HG02610 (cell line): Measurements from ENCODE around the gene C11orf21.

Experiments
- ATAC-seq: cut with Tn5 transposase; IDR thresholded peaks from one replicate; pipeline ENCODE4 v1.9.1; 2021; ENCODE audit warnings: mild to moderate bottlenecking, moderate library complexity; ENCODE audit not compliant: unreplicated experiment

C11orf21 gene

DNA sequence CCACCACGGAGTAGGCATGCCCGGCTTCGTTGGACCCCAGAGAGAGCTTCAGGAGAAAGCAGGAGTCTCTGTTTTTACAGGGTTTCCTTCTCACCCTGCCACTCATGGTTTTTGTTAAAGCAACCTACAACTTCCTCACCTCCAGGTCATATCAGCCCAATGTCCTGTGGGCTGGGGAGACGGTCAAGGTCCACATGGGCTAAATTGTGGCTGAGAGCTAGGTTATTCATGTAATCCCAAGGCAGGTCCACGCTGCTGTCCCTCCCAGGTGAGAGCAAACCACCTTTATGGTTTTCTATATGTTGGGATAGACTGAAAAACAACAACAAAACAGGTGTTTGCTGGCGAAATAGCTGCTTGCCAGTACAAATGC, 19.6 kb upstream of the C11orf21 start:
- ATAC-seq, result no peak

DNA sequence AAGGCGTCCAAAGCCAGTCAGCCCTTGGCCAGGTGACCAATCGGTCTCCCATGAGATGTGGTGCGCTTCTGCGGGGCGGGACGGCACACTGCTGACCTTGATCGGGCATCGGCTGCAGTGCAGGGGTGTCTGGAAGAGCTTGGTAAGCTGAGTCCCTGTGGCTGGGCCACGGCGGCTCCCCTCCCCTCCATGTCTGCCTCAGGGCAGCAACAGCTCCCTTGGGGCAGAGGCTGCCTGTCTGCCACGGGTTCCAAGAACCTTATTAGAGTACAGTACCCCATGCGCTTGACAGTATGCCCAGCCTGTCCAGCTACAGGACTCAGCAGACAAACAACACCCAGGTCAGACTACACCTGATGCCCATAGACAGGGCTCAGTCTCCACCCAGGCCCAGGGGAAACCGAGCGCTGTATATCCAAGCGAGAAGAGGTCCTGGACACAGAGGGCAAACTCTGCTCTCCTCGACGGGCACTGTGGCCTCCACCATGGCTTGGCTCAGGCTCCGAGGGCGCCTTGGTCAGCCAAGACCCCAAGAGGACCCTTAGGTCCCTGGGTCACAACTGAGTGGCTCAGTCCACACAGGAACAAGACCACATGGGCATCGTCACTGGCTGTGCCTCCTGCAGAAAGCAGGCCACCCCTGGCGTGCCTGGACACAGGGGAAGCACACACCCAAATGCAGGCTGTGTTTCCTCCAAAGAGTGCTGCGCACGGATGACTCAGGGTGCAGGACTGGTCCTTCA, 19.0 kb upstream of the C11orf21 start:
- ATAC-seq, result no peak

DNA sequence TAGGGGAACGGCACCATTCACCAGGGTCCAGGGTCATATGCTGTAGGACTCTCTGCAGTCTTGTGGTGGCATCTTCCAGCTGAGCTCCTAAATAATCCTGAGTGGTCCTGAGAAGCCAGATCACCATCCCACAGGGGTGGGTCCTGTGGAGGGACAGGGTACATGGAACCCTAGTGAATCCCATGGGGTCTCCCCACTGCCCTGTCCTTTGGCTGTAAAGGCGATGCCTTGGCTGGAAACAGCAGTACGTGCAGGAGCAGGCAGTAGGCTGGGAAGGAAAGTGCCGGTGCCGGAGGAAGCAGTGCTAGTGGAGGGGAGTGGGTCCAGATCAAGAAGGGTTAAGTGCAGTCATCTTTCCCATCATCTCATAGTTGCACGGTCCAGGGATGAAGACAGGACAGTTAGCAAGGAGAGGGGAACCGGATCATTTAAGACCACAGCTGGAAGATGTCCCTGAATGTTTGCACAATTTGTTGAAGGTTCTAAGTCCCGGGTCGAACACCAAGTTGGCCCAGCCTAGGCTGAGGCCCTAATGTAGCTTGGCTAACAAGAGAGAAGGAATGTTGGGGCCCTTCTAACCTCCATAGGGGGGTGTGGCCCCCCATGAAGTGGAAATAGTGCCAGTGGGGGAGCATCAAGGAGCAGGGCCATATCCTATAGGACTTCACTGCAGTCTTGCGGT, 18.2 kb upstream of the C11orf21 start:
- ATAC-seq, result no peak

DNA sequence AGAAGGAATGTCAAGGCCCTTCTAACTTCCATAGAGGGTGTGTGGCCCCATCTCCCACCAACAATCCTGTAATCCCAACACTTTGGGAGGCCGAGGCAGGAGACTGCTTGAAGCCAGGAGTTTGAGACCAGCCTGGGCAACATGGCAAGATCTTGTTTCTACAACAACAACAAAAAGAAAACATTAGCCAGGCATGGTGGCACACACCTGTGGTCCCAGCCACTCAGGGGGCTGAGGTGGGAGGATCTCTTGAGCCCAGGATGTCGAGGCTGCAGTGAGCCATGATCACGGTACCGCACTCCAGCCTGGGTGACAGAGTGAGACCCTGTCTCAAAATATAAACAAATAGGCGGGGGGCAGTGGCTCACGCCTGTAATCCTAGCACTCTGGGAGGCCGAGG, 17.0 kb upstream of the C11orf21 start:
- ATAC-seq, result no peak

DNA sequence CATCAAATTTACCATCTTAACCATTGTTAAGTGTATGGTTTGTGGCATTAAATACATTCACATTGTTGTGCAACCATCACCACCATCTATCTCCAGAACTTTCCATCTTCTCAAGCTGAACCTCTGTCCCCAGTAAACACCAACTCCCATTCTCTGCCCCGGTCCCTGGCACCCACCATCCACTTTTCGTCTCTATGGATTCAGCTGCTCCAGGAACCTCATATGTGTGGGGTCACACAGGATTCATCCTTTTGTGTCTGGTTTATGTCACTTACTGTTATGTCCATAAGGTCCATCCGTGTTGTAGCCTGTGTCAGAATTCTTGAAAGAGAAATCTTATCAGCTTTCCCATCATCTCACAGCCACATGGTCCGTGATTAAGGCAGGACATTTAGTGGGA, 16.4 kb upstream of the C11orf21 start:
- ATAC-seq, result no peak

GRCh38 chr11:2317354-2318050, 15.8 kb upstream of the C11orf21 start:
- no peak for ATAC-seq

GRCh38 chr11:2316963-2317244, 15.2 kb upstream of the C11orf21 start:
- ATAC-seq, result no peak

GRCh38 chr11:2316169-2316962, 14.6 kb upstream of the C11orf21 start:
- no peak for ATAC-seq

DNA sequence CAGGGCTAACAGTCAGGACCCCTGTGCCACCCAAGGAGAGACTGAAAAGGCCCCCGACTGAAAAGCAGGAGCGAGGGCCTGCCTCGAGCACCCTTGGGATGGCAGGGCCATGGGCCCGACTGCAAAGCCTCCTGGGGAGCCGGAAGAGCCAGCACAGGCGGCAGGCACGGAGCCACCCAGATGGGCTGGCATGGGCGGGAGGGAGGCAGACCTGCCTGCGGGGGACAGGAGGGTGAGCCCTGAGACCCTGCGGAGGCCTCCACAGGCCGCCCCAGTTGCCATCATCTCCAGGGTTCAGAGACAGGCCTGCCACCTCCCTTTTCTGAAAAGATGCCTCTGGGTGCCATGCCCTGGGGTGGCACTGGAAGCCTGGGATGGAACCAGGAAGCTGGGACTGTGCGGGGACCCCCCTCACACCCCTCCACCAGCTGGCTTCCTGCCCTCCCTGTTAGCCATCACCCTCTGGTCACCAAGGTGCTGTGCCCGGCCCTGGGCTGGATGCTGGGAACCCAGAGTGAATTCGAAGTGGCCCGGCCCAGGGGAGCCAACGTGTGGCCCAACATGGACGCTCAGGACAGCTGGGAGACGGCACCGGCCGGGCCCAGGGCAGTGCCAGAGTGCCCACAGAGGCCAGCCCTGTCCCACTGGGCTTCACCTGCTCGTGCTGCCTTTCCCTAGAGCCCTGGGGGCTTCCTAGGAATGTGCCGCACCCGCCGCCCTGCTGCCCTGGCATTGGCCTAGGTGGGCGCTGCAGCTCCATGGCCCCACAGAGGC, 13.9 kb upstream of the C11orf21 start:
- no peak for ATAC-seq

DNA sequence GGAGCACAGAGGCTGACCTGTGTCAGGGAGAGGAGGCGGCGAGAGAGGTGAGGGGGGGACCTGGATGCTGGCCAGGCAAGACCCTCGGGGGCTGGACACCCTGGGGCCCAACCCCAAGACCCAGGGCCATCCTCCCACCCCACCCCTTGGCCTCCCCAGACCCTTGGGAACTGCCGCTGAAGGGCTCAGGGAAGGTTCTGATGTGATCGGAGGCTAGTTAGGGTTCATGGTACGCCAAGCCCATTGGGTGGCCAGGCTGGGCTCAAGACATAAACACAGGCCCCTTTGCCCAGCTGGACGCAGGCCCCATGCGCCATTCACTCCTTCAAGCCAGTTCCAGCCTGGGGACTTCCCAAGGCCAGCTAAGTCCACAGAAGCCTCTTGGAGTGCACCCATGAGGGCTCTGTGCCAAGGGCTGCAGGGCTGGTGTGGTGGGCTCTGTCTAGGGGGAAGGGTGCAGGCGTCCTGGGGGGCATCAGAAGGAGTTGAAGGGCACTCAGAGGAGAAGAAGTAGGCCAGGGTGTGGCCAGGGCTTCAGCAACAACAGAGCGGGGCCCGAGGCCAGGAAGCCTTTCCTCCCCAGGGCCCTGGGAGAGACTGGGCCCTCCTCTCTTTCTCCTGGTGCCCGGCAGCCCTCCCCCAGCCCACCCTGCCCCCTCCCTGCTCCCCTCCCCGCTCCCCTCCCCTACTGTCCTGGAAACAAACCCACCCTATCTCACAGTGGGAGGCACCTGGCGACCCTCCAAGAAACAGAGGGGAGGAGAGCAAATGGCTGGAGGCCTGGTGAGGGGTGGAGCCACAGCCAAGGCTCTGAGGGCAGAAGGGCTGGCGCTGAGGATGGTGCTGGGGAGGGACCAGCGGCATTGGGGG, 13.0 kb upstream of the C11orf21 start:
- ATAC-seq, result no peak

- no peak for ATAC-seq
Measured at GRCh38 chr11:2314136-2314524, 12.4 kb upstream of the C11orf21 start.

- no peak for ATAC-seq
Measured at GRCh38 chr11:2313051-2313951, 11.6 kb upstream of the C11orf21 start.

- ATAC-seq, result no peak
Measured at GRCh38 chr11:2312232-2313042, 10.7 kb upstream of the C11orf21 start.

DNA sequence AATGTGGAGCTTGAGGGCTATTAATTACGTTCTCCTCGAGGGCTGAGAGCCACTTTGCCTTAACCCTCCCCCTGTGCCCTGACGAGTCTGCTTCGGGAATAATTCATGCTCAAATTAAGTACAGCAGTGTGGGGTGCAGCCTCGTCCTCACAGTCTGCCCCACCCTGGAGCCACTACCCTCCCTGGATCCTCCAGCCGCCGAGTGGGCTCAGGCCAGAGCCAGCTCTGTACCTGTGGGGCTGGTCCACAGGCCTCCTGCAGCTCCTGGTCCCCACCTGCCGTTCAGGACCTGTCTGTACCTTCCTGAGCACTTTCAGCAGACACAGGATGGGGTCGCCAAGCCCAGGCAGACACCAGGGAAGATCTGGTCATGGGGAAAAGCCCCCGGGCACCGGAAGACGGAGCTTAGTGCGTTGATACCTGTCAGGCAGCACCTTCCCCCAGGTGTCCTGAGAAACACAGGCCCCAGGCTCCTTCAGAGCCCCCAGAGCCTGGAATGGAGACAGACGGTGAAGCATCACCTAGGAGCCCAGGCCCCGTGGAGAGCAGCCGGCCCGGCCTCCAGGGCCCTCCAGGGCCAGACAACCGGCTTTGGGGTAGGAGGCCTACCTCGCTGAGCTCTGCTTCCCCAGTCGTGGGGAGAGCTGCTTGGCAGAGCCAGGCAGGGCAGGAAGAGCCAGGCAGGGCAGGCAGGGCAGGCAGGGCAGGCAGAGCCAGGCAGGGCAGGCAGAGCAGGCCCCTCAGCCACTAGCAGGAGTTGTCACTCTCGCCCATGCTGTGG, 9.8 kb upstream of the C11orf21 start:
- no peak for ATAC-seq

- no peak for ATAC-seq
Measured at GRCh38 chr11:2310786-2311352, 9.2 kb upstream of the C11orf21 start.

GRCh38 chr11:2310073-2310785, 8.5 kb upstream of the C11orf21 start:
- no peak for ATAC-seq
